A673 (cell line): Measurements from ENCODE around the gene COL2A1. TPM values are rescaled to one million over a fixed set of nuclear protein-coding genes. Genes with fewer than 3 reads are reported as not detected.

Experiments used
- BruUV-seq: library from RNA; stranded (reverse); fragments of 400-500 nt; replicated peaks from 2 replicates; lab custom pipeline; 2021; lab: Mats Ljungman, UMichigan
- CTCF ChIA-PET: fragments of 300-600 bp; sonication (Branson Sonifier 250); formaldehyde crosslinking; loops from one replicate; lab custom pipeline; 2022; ENCODE audit warnings: antibody characterized with exemption; lab: Charles Lee
- POLR2A ChIA-PET: fragments of 300-600 bp; sonication (Branson Sonifier 250); formaldehyde crosslinking; loops from one replicate; lab custom pipeline; 2022; ENCODE audit warnings: antibody characterized with exemption; ENCODE audit not compliant: low non-redundant PET; lab: Charles Lee
- DNase-seq: peaks from one replicate; pipeline ENCODE4 v3.0.0-alpha.2; 2015; ENCODE audit warnings: low spot score
- H3K27ac ChIP-seq: fragments of 200-600 bp; sonication (generic); 2 replicates; pipeline ENCODE4 v1.5.1; 2016; ENCODE audit warnings: mixed run types, low read depth, mild to moderate bottlenecking, mixed read lengths, antibody characterized with exemption, low read length; ENCODE audit not compliant: poor library complexity, severe bottlenecking
- H3K27me3 ChIP-seq: fragments of 200-600 bp; sonication (generic); replicated peaks from 2 replicates; pipeline ENCODE4 v1.6.1; 2017; ENCODE audit warnings: mixed run types, low read depth, mild to moderate bottlenecking, mixed read lengths, antibody characterized with exemption, low read length; ENCODE audit not compliant: insufficient read depth, poor library complexity
- H3K36me3 ChIP-seq: fragments of 200-600 bp; sonication (generic); 2 replicates; pipeline ENCODE4 v1.6.1; 2016; ENCODE audit warnings: mixed run types, mild to moderate bottlenecking, mixed read lengths, antibody characterized with exemption, low read length; ENCODE audit not compliant: insufficient read depth, poor library complexity, severe bottlenecking
- H3K4me1 ChIP-seq: fragments of 200-600 bp; sonication (generic); 2 replicates; pipeline ENCODE4 v1.6.1; 2017; ENCODE audit warnings: mixed run types, mild to moderate bottlenecking, mixed read lengths, antibody characterized with exemption, low read length; ENCODE audit not compliant: insufficient read depth, poor library complexity, severe bottlenecking
- H3K4me3 ChIP-seq: fragments of 200-600 bp; sonication (generic); 2 replicates; pipeline ENCODE4 v1.5.1; 2016; ENCODE audit warnings: low read depth, mixed run types, mild to moderate bottlenecking, mixed read lengths, low read length; ENCODE audit not compliant: poor library complexity, severe bottlenecking
- H3K9me3 ChIP-seq: fragments of 200-600 bp; sonication (generic); 2 replicates; pipeline ENCODE4 v1.6.1; 2016; ENCODE audit warnings: mixed run types, low read depth, mild to moderate bottlenecking, mixed read lengths, antibody characterized with exemption, low read length; ENCODE audit not compliant: poor library complexity, severe bottlenecking
- CTCF ChIP-seq: fragments of 300-800, 200-600 bp; sonication (generic); conservative IDR thresholded peaks from 2 replicates; pipeline ENCODE4 v1.5.1; 2017; ENCODE audit warnings: low read depth, mild to moderate bottlenecking, antibody characterized with exemption, low read length, moderate library complexity, mixed read lengths
- EZH2 ChIP-seq: fragments of 200-600 bp; sonication (generic); IDR thresholded peaks from 2 replicates; pipeline ENCODE4 v1.6.1; 2017; ENCODE audit warnings: borderline replicate concordance, low read depth, mild to moderate bottlenecking, mixed read lengths, antibody characterized with exemption, low read length; ENCODE audit not compliant: poor library complexity, severe bottlenecking
- intact Hi-C: fragments of 100-400 bp; cut with micrococcal nuclease; formaldehyde crosslinking; loops from one replicate; pipeline ENCODE4 v1.10.0; 2022; ENCODE audit not compliant: unreplicated experiment
- total RNA-seq: library from RNA; stranded (reverse); gene quantifications from 2 replicates; pipeline ENCODE4 v1.2.3, GENCODE V29; 2021

COL2A1 gene
- total RNA-seq, 1 experiment from 2014 or later, result 1.3 TPM

- Histone ChIP-seq H3K4me3 (no peak overlapping the region), H3K9me3 (no peaks in the 10 kb centered on the region), H3K27ac (no peak overlapping the region), H3K27me3 (no peaks in the 10 kb centered on the region), H3K36me3 (no peaks in the 10 kb centered on the region), H3K4me1 (no peaks in the 10 kb centered on the region)
- DNase-seq, result no peak
- TF ChIP-seq EZH2, result no peak
- no peak for TF ChIP-seq CTCF
- ChIA-PET POLR2A (no interaction called here), CTCF (no interaction called here)
- intact Hi-C loops, result no loop called here
- no TSS peak for BruUV-seq
These were observed 19.9 kb downstream of the COL2A1 start for GRCh38 chr12:47984331-47984801.

GRCh38 chr12:47983541-47984115 lies 20.6 kb downstream of the COL2A1 start:
- H3K36me3 ChIP-seq, result no peaks in the 10 kb centered on the region
- H3K4me3 ChIP-seq, result no peak overlapping the region
- no TSS peak for BruUV-seq
- TF ChIP-seq EZH2, result no peak
- intact Hi-C loops, result no loop called here
- no peak overlapping the region for H3K27ac ChIP-seq
- no peaks in the 10 kb centered on the region for H3K4me1 ChIP-seq
- no peak for DNase-seq
- CTCF ChIA-PET, result no interaction called here
- POLR2A ChIA-PET, result no interaction called here
- H3K9me3 ChIP-seq, result no peaks in the 10 kb centered on the region
- no peaks in the 10 kb centered on the region for H3K27me3 ChIP-seq

- Histone ChIP-seq H3K4me3 (no peak overlapping the region), H3K9me3 (no peaks in the 10 kb centered on the region), H3K4me1 (no peaks in the 10 kb centered on the region), H3K27ac (no peak overlapping the region), H3K36me3 (no peaks in the 10 kb centered on the region), H3K27me3 (no peaks in the 10 kb centered on the region)
- POLR2A ChIA-PET, result no interaction called here
- intact Hi-C loops, result no loop called here
- CTCF ChIA-PET, result no interaction called here
- DNase-seq, result no peak
- no TSS peak for BruUV-seq
- TF ChIP-seq CTCF, result no peak
- no peak for TF ChIP-seq EZH2
These were observed 21.5 kb downstream of the COL2A1 start for GRCh38 chr12:47982770-47983169.

GRCh38 chr12:47982311-47982710 lies 22.0 kb downstream of the COL2A1 start:
- Histone ChIP-seq H3K36me3 (no peaks in the 10 kb centered on the region), H3K27me3 (no peaks in the 10 kb centered on the region), H3K27ac (no peak overlapping the region), H3K4me3 (no peak overlapping the region), H3K4me1 (no peaks in the 10 kb centered on the region), H3K9me3 (no peaks in the 10 kb centered on the region)
- no TSS peak for BruUV-seq
- TF ChIP-seq CTCF (no peak), EZH2 (no peak)
- DNase-seq, result no peak
- ChIA-PET POLR2A (no interaction called here), CTCF (no interaction called here)
- intact Hi-C loops, result no loop called here
